ENCODE measurements around the gene GNAS-AS1.

DNA sequence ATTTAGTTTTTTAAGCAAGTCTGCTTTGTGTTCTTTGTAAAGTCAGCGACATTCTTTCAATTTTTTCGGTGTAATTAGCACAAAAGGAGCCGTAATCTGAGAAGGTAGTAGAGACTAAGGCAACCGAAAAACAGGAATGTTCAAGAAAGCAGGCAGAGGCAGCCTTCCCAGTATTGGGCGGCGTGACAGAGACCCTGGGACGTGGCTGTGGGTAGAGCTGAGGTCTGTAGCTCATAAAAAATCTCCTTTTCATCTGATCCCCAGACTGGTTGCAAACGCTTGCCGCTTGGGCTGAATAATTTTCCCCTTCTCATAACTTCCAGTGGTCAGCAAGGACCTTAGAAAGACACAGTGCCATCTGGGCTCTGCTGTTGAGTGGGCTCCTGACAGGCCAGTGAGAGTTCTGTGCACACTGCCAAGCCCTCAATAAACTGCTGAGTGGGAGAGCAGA is 32.6 kb upstream of the GNAS-AS1 start:
- TF ChIP-seq, protein P1, sequence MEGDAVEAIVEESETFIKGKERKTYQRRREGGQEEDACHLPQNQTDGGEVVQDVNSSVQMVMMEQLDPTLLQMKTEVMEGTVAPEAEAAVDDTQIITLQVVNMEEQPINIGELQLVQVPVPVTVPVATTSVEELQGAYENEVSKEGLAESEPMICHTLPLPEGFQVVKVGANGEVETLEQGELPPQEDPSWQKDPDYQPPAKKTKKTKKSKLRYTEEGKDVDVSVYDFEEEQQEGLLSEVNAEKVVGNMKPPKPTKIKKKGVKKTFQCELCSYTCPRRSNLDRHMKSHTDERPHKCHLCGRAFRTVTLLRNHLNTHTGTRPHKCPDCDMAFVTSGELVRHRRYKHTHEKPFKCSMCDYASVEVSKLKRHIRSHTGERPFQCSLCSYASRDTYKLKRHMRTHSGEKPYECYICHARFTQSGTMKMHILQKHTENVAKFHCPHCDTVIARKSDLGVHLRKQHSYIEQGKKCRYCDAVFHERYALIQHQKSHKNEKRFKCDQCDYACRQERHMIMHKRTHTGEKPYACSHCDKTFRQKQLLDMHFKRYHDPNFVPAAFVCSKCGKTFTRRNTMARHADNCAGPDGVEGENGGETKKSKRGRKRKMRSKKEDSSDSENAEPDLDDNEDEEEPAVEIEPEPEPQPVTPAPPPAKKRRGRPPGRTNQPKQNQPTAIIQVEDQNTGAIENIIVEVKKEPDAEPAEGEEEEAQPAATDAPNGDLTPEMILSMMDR (IDR thresholded peaks at IDR 0.05) = no peak
- no peak for TF ChIP-seq POLR2A (IDR thresholded peaks at IDR 0.05)
- no peak for TF ChIP-seq POLR2AphosphoS5 (IDR thresholded peaks at IDR 0.05)
- no peak for TF ChIP-seq EP300 (IDR thresholded peaks at IDR 0.05)
